Endometrial microvascular endothelial cells (primary cell): ENCODE results near the gene C1QC. TPM values are rescaled to one million over a fixed set of nuclear protein-coding genes. Genes with fewer than 3 reads are reported as not detected.
"Not testable (repeated sequence)": the region's sequence is repeated elsewhere in the genome, so short reads cannot be mapped to it uniquely, and the experiment has no call there.

ENCODE experiments used
- in situ Hi-C: cut with HindIII; loops from 2 replicates; pipeline ENCODE4 v1.10.0; 2017; ENCODE audit warnings: low sequenced_read_pairs, low pct_unique_long_range_greater_than_20kb; ENCODE audit errors: inconsistent ontology term
- total RNA-seq: library from RNA; depleted of rRNA; stranded (reverse); fragments of >200 nt; gene quantifications from one replicate; pipeline ENCODE4 v1.2.3, GENCODE V29; 2015; ENCODE audit errors: inconsistent ontology term

C1QC gene
- total RNA-seq, 1 donor from 2014 or later: not detected

DNA sequence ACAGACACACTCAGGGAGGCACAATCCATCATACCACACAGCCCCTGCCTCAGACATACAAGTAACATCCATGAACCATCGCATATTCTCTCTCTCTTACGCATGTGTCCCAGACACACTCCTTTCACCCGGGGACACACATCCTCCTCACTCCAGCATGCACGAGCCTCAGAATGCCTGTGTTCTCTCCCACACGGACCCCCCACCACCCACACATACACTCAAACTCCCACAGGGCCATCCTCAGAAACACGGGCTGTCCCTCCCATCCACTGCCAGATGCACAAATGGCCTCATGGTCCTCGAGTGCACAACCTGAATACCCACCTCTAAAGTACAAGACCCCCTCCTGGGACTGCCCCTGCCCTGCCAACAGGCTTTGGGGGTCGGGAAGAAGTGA lies 2.2 kb upstream of the C1QC start:
- in situ Hi-C loops: no loop called here

DNA sequence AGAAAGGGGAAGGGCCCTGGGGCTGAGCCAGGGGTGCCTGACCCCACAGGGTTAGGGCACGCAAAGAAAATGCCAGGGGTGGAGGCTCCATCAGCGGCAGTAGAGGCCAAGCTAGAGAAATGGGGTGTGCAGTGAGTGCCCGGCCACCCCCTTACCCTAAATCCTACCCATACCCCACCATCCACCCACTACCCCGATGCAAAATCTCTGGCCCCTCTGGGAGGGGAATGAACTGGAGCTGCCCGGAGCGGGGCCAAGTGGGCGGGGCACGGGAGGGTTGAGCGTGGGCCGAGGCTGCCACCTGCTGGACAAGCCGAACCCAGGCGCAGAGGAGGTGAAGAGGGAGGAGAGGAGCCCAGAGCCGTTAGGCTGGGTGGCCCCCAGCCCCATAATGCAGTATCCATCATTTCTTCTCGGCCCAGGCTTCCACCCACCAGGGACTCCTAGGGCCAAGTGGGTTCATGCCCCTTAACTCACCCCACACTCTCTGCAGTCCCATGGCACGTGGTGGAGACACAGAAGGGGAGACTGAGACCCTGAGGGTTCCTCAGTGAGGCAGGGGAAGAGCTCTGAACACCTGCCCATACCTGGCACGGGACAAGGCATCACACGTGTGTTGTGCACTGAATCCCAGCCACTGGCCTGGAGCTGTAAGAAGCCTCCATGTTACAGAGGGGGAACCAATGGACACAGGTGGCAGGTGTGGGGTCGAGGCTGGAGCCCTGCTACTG lies 1.4 kb upstream of the C1QC start:
- in situ Hi-C loops: no loop called here

DNA sequence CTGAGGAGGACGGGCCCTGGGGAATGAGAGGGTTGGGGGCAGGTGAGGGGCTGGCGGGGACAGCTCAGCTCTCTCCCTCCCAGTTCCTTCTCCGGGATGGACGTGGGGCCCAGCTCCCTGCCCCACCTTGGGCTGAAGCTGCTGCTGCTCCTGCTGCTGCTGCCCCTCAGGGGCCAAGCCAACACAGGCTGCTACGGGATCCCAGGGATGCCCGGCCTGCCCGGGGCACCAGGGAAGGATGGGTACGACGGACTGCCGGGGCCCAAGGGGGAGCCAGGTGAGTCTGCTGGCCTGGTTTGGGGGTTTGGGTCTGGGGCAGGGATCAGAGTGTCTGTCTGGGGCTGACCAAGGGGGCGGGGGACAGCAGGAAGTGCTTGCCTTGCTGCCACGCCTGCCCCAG lies 495 bp downstream of the C1QC start:
- in situ Hi-C loops: no loop called here

DNA sequence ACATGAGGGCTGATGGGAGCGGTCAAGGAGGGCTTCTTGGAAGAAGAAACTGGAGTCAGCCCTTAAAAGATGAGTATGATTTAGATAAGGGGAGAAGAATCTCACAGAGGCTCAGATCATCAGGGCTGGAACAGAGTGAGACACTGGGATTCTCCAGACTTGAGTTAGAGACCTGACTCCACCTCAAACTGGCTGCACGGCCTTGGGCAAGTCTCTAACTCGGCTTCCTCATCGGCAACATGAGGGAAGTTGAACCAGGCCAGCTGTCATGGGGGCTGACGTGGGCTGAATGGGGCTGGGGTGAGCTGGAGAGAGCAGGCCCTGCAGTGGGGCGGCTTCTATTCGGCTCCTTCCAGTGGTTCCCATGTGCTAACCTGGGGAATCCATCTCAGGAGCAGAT lies 2.5 kb downstream of the C1QC start:
- in situ Hi-C loops: no loop called here

DNA sequence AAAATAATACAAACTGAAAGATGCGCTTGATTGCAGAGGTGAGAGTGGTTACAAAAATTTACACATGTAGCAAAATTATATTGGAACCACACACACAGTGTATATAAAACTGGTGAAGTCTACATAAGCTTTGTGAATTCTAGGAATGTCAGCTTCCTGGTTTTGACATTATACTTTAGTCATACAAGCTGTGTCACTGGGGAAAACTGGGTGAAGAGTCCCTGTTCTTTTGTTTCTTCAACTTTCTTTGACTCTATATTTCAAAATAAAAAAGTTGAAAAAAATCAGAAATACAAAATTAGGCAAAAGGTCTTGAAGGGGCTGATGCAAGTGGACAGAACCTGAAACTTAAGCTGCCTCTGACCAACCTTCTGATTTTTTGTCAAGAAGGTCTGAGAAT lies 3.0 kb downstream of the C1QC start:
- in situ Hi-C loops: no loop called here

DNA sequence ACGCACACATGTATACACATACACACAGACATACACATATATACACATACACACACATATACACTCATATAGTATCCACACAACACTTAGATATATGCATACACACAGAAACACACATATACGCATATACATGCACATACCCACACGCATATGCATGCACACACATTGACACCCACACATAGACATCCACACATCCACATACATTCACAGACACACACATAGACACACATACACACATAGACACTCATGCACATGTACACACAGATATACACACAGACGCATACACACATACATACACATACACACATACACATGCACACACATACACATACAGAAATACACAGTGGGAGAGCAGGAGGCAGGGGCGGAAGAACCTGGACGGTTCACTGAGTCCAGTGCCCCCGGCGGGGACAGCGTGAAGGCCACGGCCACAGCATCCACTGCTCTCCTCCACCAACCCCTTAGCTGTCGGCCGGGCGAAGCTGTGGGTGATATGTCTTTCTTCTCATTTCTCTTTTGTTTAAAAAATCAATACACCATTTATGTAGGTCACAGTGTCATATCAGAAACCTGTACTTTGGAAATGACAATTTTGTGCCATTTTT lies 6.8 kb downstream of the C1QC start:
- in situ Hi-C loops: no loop called here

DNA sequence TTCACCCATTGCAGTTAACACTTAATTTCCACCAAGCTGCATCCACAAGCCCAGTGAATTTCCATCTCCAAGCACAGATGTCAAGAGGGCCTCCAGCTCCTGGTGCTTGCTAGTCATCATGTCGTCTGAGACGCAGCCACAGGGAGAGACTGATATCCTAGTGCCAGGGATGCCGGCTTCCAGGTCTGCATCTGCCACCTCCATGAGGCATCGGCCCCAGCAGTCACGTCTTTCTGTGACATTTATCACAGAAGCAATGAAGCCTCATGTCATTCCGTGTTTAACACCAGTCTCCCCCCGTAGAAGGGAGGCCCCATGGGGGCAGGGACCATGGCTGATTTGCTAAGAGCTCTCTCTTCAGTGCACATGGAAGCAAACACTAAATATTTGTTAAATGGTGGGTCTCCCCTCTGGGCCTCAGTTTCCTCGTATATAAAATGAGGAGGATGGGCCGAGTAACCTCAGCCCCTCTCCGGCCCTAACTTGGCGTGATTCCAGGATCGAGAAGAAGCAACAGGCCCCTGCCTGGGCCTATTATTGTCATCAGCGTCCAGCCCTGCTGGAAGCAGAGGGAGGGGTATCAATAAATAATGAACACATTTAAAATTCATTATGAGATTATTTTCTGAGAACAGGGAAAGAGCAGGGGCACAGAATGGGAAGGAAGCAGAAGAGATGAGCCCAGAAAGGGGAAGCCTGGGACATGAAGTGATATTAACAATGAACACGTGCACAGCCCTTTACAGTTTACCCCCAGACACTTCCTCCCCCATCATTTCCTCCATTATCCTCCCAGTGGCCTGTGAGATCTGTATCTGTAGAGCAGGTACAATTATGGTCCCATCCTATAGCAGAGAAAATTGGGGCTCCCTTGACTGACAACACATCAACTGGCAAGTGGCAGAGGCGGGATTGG lies 8.8 kb downstream of the C1QC start:
- in situ Hi-C loops: no loop called here

DNA sequence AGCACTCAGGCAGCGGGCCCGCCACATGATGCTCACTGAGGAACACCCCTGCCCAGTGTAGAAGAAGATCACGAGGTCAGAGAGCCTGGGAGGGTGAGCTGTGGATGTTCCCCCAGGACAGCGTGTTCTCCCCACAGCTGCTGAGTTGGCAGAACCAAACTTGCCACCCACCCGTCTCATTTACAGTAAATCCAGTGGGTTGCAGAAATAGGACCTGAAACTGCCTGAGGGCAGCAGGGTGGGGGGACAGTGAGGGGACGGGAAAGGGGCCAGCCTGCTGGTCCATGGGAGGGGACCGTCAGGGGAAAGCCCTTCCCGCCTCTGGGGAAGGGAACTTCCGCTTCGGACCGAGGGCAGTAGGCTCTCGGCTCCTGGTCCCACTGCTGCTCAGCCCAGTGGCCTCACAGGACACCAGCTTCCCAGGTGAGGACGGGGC lies 9.5 kb downstream of the C1QC start, which contains the start of gene C1QB:
TSS of gene C1QB (plus strand) at position 356 of the 436 bp plus-strand sequence. CDS start 6,227 bp downstream, outside the sequence.
- in situ Hi-C loops: no loop called here

DNA sequence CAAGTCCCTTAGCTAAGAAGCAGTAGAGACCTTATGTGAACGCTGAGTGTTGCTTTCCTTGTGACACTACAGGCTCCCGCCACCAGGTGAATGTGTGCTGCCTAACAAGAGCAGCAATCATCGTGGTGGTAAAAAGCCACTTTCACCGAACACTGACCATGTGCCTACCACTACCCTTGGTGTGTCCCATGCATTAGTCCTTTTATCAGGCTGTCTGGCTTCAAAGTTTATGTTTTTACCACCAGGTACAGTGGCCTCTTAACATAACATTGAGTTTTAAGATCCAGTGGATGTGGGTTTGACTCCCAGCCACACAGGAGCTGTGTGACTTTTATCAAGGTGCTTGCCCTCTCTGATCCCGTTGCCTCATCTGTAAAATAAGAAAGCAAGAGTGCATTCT lies 11.3 kb downstream of the C1QC start:
- in situ Hi-C loops: no loop called here

DNA sequence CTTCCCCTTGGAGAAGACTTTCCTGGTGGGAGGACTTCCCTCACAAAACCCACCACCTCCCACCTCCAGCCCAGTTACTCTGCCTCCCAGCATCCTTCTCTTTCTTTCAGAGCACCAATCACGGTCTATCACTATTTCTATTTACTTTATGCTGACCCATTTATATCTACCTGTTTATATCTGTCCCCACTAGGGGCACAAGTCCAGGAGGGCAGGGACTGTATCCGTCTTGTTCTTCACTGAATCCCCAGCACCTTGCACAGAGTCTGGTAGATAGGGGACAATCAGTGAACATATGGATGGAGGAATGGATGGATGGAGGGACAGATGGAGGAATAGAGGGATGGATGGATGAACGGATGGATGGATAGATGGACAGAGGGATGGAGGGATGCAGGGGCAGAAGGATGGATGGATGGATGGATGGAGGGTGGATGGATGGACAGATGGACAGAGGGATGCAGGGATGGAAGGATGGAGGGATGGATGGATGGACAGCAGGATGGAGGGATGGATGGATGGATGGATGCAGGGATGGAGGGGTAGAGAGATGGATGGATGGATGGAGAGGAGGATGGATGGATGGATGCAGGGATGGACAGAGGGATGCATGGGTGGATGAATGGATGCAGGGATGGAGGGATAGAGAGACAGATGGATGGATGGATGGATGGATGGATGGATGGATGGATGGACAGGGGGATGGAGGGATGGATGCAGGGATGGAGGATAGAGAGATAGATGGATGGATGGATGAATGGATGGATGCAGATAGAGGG lies 15.1 kb downstream of the C1QC start:
- in situ Hi-C loops: no loop called here

DNA sequence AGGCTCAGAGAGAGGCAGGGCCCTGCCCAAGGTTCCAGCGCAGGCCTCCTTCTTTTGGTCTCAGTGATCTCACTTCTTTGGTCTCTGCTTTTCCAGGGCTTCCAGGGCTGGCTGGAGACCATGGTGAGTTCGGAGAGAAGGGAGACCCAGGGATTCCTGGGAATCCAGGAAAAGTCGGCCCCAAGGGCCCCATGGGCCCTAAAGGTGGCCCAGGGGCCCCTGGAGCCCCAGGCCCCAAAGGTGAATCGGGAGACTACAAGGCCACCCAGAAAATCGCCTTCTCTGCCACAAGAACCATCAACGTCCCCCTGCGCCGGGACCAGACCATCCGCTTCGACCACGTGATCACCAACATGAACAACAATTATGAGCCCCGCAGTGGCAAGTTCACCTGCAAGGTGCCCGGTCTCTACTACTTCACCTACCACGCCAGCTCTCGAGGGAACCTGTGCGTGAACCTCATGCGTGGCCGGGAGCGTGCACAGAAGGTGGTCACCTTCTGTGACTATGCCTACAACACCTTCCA lies 17.3 kb downstream of the C1QC start:
- in situ Hi-C loops: no loop called here

DNA sequence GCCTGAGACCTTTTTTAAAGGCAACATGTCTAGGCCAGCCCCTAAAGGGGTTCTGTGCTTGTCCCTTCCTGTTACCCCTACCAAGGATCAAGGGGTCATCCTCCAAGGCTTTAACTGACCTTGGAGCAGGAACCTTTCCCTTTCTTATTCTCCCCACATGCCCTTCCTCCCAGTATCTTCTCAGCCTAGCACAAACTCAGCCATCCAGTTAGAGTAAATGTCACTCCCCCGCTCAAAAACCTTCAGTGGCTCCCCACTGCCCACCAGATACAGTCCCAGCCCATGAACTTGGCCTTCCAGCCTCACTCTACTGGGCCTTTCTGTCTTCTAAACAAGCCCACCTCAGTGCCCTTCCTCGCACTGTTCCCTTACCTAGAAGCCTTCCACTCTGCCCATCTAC lies 18.4 kb downstream of the C1QC start:
- in situ Hi-C loops: no loop called here

DNA sequence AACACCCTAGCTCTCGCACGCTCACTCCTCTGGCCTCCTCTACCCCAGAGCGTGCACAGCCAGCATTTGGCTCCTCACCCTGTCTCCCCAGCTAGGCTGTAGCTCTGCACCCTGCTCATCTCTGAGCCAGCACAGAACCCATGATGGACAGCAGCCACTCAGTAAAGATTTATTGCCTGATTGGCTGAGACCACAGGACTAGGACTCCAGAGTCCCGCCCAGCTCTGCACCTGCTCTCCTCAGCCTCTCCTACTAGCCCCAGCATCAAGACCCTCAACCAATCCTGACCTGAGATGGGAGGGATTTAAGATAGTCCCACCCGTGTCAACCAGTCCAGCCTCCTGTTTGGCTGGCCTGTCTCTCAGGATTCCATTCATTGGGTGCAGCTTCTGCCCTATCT lies 18.9 kb downstream of the C1QC start:
- in situ Hi-C loops: no loop called here

DNA sequence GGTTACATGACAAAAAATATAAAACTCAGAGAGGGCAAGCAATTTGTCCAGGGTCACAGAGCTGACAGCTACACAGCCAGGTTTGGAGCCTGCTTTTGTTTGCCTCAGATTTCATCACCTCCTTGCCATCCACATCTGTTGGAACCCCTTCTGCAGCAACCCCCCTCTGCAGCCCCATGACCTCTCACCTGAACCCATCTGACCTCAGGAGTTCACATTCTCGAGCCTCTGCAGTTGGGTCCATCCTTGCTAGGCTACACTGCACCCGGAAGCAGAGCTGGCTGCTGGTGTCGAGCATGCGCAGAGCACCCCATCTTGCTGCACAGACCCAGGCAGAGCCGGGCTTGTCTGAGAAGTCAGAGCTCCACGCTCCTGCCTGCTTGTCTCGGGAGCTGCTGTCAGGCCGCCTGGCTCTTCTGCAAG lies 19.6 kb downstream of the C1QC start:
- in situ Hi-C loops: no loop called here

DNA sequence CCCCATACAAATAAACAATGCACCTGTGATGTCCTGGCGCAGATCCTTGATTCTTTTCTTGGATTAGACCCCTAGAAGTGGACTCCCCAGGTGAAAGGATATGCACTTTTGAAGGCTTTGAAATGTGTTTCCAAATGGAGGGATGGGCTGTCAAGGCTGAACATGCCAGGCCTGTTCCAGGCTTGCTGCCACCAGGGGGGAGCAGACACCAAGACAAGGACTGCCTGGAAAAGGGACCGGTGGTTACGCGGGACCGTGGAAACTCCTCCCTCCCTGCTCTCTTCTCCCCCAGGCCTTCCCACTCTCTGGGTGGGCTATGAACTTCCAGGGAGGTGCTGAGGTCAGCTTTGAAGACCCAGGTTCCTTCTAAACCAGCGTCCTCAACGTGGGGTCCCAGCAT lies 22.3 kb downstream of the C1QC start:
- in situ Hi-C loops: no loop called here

DNA sequence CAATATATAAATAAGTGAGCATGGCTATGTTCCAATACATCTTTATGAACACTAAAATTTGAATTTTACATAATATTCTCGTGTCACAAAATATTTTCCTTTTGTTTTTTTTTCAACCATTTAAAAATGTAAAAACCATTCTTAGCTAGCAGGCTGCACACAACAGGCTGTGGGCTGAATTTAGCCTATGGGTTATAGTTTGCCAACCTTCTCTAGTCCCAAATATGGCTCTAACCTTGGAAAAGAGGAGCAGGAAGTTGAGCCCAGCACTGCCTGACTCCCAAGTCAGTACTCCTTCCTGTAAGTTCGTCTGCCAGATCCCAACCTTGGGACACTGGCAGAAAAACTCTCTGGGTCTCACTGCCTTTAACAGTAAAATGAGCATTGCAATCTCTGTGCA lies 23.0 kb downstream of the C1QC start:
- in situ Hi-C loops: no loop called here

DNA sequence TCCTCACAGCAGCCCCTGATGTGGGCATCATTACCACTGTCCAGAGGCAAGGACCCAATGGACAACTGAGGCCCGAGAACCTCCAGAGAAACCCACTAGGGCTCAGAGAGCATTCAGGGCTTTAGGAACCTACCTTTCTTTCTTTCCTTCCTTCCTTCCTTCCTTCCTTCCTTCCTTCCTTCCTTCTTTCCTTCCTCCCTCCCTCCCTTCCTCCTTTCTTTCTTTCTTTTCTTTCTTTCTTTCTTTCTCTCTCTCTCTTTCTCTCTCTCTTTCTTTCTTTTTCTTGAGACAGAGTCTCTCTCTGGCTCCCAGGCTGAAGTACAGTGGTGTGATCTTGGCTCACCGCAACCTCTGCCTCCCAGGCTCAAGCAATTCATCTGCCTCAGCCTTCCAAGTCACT lies 25.4 kb downstream of the C1QC start:
- in situ Hi-C loops: not testable (repeated sequence)

DNA sequence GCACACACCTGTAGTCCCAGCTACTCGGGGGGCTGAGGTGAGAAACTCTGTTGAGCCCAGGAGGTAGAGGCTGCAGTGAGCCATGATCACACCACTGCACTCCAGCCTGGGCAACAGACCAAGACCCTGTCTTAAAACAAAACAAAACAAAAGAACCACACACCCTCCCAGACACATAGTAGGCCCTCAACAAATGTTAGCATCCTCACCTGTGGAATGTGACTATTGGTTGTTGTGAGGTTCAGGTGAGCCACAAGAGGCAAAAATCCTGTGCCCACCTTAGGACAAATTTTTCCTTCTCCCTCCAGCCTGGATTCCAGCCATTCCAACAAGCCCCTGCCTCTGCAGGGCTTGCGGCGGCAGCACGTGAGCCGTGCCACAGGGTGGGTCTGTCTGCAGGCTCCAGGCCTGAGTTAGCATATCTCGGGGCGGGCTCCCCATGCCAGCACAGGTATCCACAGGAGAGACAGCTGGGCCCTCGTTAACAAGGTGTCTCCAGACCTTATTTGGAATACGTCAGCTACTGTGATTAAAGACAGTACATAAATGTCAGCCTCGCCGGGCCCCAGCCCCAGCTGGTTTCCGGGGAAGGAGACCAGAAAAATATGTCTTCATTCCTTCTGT lies 27.0 kb downstream of the C1QC start:
- in situ Hi-C loops: no loop called here
